SK-N-SH (cell line): ENCODE results near the gene TXNRD1. TPM values are rescaled to one million over a fixed set of nuclear protein-coding genes. Genes with fewer than 3 reads are reported as not detected.
"Not testable (repeated sequence)": the region's sequence is repeated elsewhere in the genome, so short reads cannot be mapped to it uniquely, and the experiment has no call there.

Source experiments
- CTCF ChIA-PET: fragments of 300-600, 350-600 bp; formaldehyde crosslinking; extraction: SDS; loops from one replicate; lab custom pipeline; 2021; lab: Yijun Ruan, JAX
- POLR2A ChIA-PET: fragments of 350-600 bp; sonication (Branson Sonifier 250); formaldehyde crosslinking; extraction: SDS; loops from one replicate; lab custom pipeline; 2020; ENCODE audit warnings: antibody characterized with exemption, inconsistent platforms; lab: Yijun Ruan, JAX
- DNase-seq: peaks from one replicate; pipeline ENCODE4 v3.0.0; 2012
- H2AFZ ChIP-seq: fragments of 200-600 bp; sonication (generic); 2 replicates; pipeline ENCODE4 v1.8.1; 2016; ENCODE audit warnings: antibody characterized with exemption, mild to moderate bottlenecking, low read depth
- H3F3A ChIP-seq: fragments of 200-600 bp; sonication (generic); replicated peaks from 2 replicates; pipeline ENCODE3; 2016; ENCODE audit warnings: antibody characterized with exemption, mild to moderate bottlenecking; ENCODE audit not compliant: insufficient read depth
- H3K27ac ChIP-seq, 2 experiments: fragments of 200-500 bp in 1 of 2; fragments of 200-600 bp in 1 of 2; sonication (Bioruptor generic) in 1 of 2; sonication (generic), shearing (Covaris generic) in 1 of 2; 2 replicates each; pipeline versions ENCODE4 v1.5.1 to v1.6.1; 2014 to 2016; ENCODE audit warnings: low read depth in 2 of 2, inconsistent platforms in 1 of 2, low read length in 1 of 2, mild to moderate bottlenecking in 1 of 2, mixed read lengths in 1 of 2
- H3K27me3 ChIP-seq: fragments of 200-600 bp; sonication (generic), shearing (Covaris generic); 2 replicates; pipeline ENCODE4 v1.6.1; 2016; ENCODE audit warnings: mixed run types; ENCODE audit not compliant: insufficient read depth
- H3K36me3 ChIP-seq, 2 experiments: fragments of 200-500 bp in 1 of 2; fragments of 200-600 bp in 1 of 2; sonication (Bioruptor generic) in 1 of 2; sonication (generic) in 1 of 2; replicated peaks in 1 of 2; 2 replicates each; pipeline versions ENCODE3 to v1.5.1; 2014 to 2016; ENCODE audit warnings: low read length in 1 of 2, mild to moderate bottlenecking in 1 of 2; ENCODE audit not compliant: insufficient read depth in 2 of 2, control insufficient read depth in 1 of 2
- H3K4me1 ChIP-seq, 2 experiments: fragments of 200-500 bp in 1 of 2; fragments of 200-600 bp in 1 of 2; sonication (Bioruptor generic) in 1 of 2; sonication (generic), shearing (Covaris generic) in 1 of 2; 2 replicates each; pipeline versions ENCODE4 v1.5.1 to v1.6.1; 2014 to 2016; ENCODE audit warnings: low read depth in 1 of 2, low read length in 1 of 2, mixed run types in 1 of 2; ENCODE audit not compliant: insufficient read depth in 2 of 2, control insufficient read depth in 1 of 2
- H3K4me2 ChIP-seq: fragments of 200-600 bp; sonication (generic), shearing (Covaris generic); 2 replicates; pipeline ENCODE4 v1.6.1; 2017; ENCODE audit warnings: mixed run types
- H3K4me3 ChIP-seq, 2 experiments: fragments of 200-500 bp in 1 of 2; fragments of 200-600 bp in 1 of 2; sonication (Bioruptor generic) in 1 of 2; sonication (generic), shearing (Covaris generic) in 1 of 2; 2 replicates each; pipeline versions ENCODE4 v1.5.1 to v1.8.1; 2014 to 2016; ENCODE audit warnings: low read depth in 2 of 2, inconsistent platforms in 1 of 2, low read length in 1 of 2, mild to moderate bottlenecking in 1 of 2, mixed read lengths in 1 of 2, moderate library complexity in 1 of 2
- H3K79me2 ChIP-seq: fragments of 200-600 bp; sonication (generic); 2 replicates; pipeline ENCODE4 v1.8.1; 2017; ENCODE audit warnings: mild to moderate bottlenecking; ENCODE audit not compliant: insufficient read depth
- H3K9ac ChIP-seq: fragments of 200-600 bp; sonication (generic); 2 replicates; pipeline ENCODE4 v1.6.1; 2017; ENCODE audit warnings: mixed run types
- H3K9me2 ChIP-seq: fragments of 200-600 bp; sonication (generic); 2 replicates; pipeline ENCODE4 v1.6.1; 2017; ENCODE audit warnings: mixed run types
- H3K9me3 ChIP-seq: fragments of 200-600 bp; sonication (generic); 2 replicates; pipeline ENCODE4 v1.6.1; 2017; ENCODE audit warnings: mixed run types, mild to moderate bottlenecking, moderate library complexity
- H4K20me1 ChIP-seq: fragments of 200-600 bp; sonication (generic); 2 replicates; pipeline ENCODE4 v1.6.1; 2017; ENCODE audit warnings: mild to moderate bottlenecking, mixed run types; ENCODE audit not compliant: insufficient read depth
- EP300 ChIP-seq, 2 experiments: IDR thresholded peaks; 2 replicates each; pipeline versions ENCODE4 v1.4.0 to v1.6.1; 2012; ENCODE audit warnings: borderline replicate concordance in 1 of 2, low read depth in 1 of 2, low read length in 1 of 2
- EZH2phosphoT487 ChIP-seq: fragments of 200-600 bp; sonication (generic); IDR thresholded peaks from 2 replicates; pipeline ENCODE4 v1.6.1; 2017; ENCODE audit warnings: low read depth, mixed run types, mild to moderate bottlenecking, antibody characterized with exemption, moderate library complexity, borderline replicate concordance
- FOSL2 ChIP-seq: IDR thresholded peaks from 2 replicates; pipeline ENCODE4 v1.4.0; 2012; ENCODE audit warnings: low read depth, mild to moderate bottlenecking, moderate library complexity, borderline replicate concordance
- FOXJ3 ChIP-seq: sonication (generic); formaldehyde crosslinking; IDR thresholded peaks from 2 replicates; pipeline ENCODE4 v1.5.1; 2020; ENCODE audit warnings: mild to moderate bottlenecking, missing genetic modification reagents
- GATA2 ChIP-seq: sonication (generic); formaldehyde crosslinking; IDR thresholded peaks from 2 replicates; pipeline ENCODE4 v1.5.0; 2020; ENCODE audit warnings: mild to moderate bottlenecking, missing genetic modification reagents
- JUND ChIP-seq: IDR thresholded peaks from 2 replicates; pipeline ENCODE4 v1.4.0; 2012
- MEF2A ChIP-seq: IDR thresholded peaks from 2 replicates; pipeline ENCODE4 v1.4.0; 2012; ENCODE audit warnings: low read depth, borderline replicate concordance
- NRF1 ChIP-seq: IDR thresholded peaks from 2 replicates; pipeline ENCODE4 v1.6.1; 2012; ENCODE audit warnings: low read depth, mild to moderate bottlenecking, low read length
- SIN3A ChIP-seq: IDR thresholded peaks from 2 replicates; pipeline ENCODE4 v1.6.1; 2012; ENCODE audit warnings: low read depth, mild to moderate bottlenecking, low read length, moderate library complexity, borderline replicate concordance
- SMC3 ChIP-seq: IDR thresholded peaks from 2 replicates; pipeline ENCODE4 v1.6.1; 2012; ENCODE audit warnings: low read depth, low read length, improper control_type of control experiment
- TAF1 ChIP-seq: IDR thresholded peaks from 2 replicates; pipeline ENCODE4 v1.6.1; 2012; ENCODE audit warnings: low read depth, mild to moderate bottlenecking, low read length, moderate library complexity, borderline replicate concordance
- TEAD4 ChIP-seq: IDR thresholded peaks from 2 replicates; pipeline ENCODE4 v1.4.0; 2012; ENCODE audit warnings: mild to moderate bottlenecking, borderline replicate concordance; ENCODE audit not compliant: insufficient read depth
- WGBS: methylation state at CpG from one replicate; pipeline ENCODE4 v1.1.6; 2017; ENCODE audit warnings: low lambda C conversion rate; 5-methylcytosine and 5-hydroxymethylcytosine counted together
- polyA plus RNA-seq, 3 experiments: library from polyadenylated mRNA; depleted of rRNA; stranded (reverse); fragments of >200 nt; gene quantifications; 2 replicates each; pipeline ENCODE4 v1.2.3, GENCODE V29; 2012
- TF ChIP-seq, protein P1 (sequence below): fragments of 150-350 bp; IDR thresholded peaks from 2 replicates; pipeline ENCODE4 v1.6.1; 2017; ENCODE audit warnings: antibody characterized with exemption, low read length, low read depth, borderline replicate concordance

TXNRD1 gene
- polyA plus RNA-seq, 1 of the 3 experiments (the other 2 are of a cell fraction), result 143 TPM

DNA sequence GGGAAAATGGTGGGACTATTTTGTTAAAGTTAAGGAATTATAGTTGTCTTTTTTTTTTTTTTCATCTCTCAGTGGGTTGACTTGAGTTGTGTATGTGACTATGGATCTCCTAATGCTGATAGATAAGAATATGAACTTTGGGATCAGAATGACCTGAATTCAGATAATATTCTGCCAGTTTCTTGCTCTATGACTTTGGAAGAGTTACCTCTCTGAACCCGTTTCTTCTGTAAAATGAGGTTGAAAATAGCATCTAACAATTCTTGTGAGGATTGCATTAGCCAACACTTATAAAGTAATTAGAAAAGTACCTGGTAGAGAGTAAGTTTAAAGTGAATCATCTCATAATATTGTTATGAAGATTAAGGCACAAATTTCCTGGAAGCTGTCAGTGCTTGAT is 106.4 kb downstream of the TXNRD1 start:
- Histone ChIP-seq H3K4me2 (no peak overlapping the region), H3F3A (peaks cover 32% of the 10 kb centered on the region), H3K4me3 (no peak overlapping the region), H3K79me2 (peaks cover 52% of the 10 kb centered on the region), H3K4me1 (no peaks in the 10 kb centered on the region), H3K9me3 (no peaks in the 10 kb centered on the region), H3K27me3 (no peaks in the 10 kb centered on the region), H4K20me1 (no peaks in the 10 kb centered on the region), H3K9me2 (no peaks in the 10 kb centered on the region), H3K27ac (no peak overlapping the region), H3K36me3 (peaks cover 71 to 79% of the 10 kb centered on the region in 2 experiments), H2AFZ (no peak overlapping the region), H3K9ac (no peak overlapping the region)
- POLR2A ChIA-PET, result no interaction called here
- CTCF ChIA-PET, result no interaction called here
- WGBS, result 94% methylated on average over 1 of the region's 1 CpG
- no peak for DNase-seq
- TF ChIP-seq TEAD4 (no peak), NRF1 (no peak), EZH2phosphoT487 (no peak)
- TF ChIP-seq, protein P1, sequence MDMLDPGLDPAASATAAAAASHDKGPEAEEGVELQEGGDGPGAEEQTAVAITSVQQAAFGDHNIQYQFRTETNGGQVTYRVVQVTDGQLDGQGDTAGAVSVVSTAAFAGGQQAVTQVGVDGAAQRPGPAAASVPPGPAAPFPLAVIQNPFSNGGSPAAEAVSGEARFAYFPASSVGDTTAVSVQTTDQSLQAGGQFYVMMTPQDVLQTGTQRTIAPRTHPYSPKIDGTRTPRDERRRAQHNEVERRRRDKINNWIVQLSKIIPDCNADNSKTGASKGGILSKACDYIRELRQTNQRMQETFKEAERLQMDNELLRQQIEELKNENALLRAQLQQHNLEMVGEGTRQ, result no peak

DNA sequence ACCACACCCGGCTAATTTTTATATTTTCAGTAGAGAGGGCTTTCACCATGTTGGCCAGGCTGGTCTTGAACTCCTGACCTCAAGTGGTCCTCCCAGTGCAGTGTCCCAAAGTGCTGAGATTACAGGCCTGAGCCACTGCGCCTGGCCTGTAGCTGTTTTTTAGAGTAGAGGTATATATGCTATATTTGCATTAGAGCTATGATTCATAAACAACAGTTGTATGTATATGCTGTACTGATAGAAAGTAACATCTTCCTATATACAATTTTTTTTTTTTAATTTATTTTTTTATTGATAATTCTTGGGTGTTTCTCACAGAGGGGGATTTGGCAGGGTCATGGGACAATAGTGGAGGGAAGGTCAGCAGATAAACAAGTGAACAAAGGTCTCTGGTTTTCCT is 107.0 kb downstream of the TXNRD1 start:
- H3K27me3 ChIP-seq, POLR2A ChIA-PET, H3K4me3 ChIP-seq, H3K9ac ChIP-seq, H3K9me2 ChIP-seq, CTCF ChIA-PET, H3K4me2 ChIP-seq, H4K20me1 ChIP-seq, H3K9me3 ChIP-seq, H3K4me1 ChIP-seq, H2AFZ ChIP-seq, DNase-seq, H3K27ac ChIP-seq: not testable (repeated sequence)
- Histone ChIP-seq H3K79me2 (peaks cover 46% of the 10 kb centered on the region), H3F3A (peaks cover 33% of the 10 kb centered on the region), H3K36me3 (peaks cover 71 to 80% of the 10 kb centered on the region in 2 experiments)
- WGBS, result 100% methylated on average over 1 of the region's 2 CpGs

DNA sequence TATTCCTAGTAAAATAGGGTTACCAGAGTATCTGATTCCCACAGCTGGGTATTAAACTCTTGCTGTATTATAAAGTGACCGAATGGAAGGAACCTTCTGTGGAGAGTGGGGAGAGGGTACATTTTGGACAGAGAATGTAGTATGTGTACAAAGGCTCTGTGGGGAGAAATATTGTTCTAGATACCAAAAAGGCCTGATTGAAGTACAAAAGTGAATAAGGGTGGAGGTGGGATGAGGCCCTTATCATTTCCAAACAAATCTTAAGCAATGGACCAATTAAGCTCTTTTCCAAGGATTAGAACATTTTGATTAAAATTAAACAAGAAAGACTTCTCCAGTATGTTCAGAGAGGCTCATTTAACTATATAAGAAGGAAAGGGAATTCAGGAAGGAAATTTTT is 108.3 kb downstream of the TXNRD1 start:
- Histone ChIP-seq H4K20me1 (no peaks in the 10 kb centered on the region), H3K27me3 (no peaks in the 10 kb centered on the region), H3K4me2 (no peak overlapping the region), H3K4me3 (no peak overlapping the region), H3K79me2 (peaks cover 32% of the 10 kb centered on the region), H3K9ac (no peak overlapping the region), H2AFZ (no peak overlapping the region), H3F3A (peaks cover 24% of the 10 kb centered on the region), H3K27ac (no peak overlapping the region), H3K36me3 (peaks cover 72 to 80% of the 10 kb centered on the region in 2 experiments), H3K9me2 (no peaks in the 10 kb centered on the region), H3K4me1 (no peaks in the 10 kb centered on the region), H3K9me3 (no peaks in the 10 kb centered on the region)
- ChIA-PET CTCF (interaction anchor here (0.6 to 1.0 kb wide), 2 partner anchors 58 to 307 kb away, joined by 3 to 4 read pairs; no protein-coding TSS in a partner anchor), POLR2A (interaction anchor here (0.7 kb wide), 1 partner anchor 11 kb away, joined by 4 read pairs; no protein-coding TSS in a partner anchor)
- DNase-seq, result no peak
- TF ChIP-seq FOSL2 (no peak), NRF1 (no peak), EP300 (IDR thresholded peaks at IDR 0.05; ENCODE audit: borderline replicate concordance in 1 of 2, low read depth in 1 of 2, low read length in 1 of 2) (no peak), MEF2A (no peak), JUND (no peak), SIN3A (no peak), SMC3 (no peak), TAF1 (no peak), GATA2 (CRISPR knock-in tag) (no peak), FOXJ3 (CRISPR knock-in tag) (no peak)
- WGBS, result 89% methylated on average over 1 of the region's 1 CpG

DNA sequence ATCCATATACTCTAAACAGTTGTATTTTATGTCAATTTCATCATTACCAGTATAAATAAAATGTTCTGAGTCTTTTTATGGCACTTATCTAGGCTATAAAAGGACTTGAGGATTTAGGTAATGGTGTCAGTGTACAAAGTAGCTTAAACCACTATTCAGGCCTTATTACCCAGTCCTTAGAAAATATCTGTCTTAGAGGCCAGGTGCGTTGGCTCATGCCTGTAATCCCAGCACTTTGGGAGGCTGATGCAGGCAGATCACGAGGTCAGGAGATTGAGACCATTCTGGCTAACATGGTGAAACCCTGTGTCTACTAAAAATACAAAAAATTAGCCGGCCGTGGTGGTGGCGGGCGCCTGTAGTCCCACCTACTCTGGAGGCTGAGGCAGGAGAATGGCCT is 112.7 kb downstream of the TXNRD1 start:
- H3K9me3 ChIP-seq, H3K4me3 ChIP-seq, H3K9me2 ChIP-seq, H3K4me2 ChIP-seq, H3K4me1 ChIP-seq, H2AFZ ChIP-seq, POLR2A ChIA-PET, H3K9ac ChIP-seq, H3K27me3 ChIP-seq, H3K27ac ChIP-seq, DNase-seq, H4K20me1 ChIP-seq: not testable (repeated sequence)
- CTCF ChIA-PET, result interaction anchor here (1.6 kb wide), 1 partner anchor 9 kb away, joined by 3 read pairs; no protein-coding TSS in a partner anchor
- Histone ChIP-seq H3K36me3 (peaks cover 64 to 70% of the 10 kb centered on the region in 2 experiments), H3F3A (peaks cover 24% of the 10 kb centered on the region), H3K79me2 (peaks cover 22% of the 10 kb centered on the region)
- WGBS, result 92% methylated on average over 6 of the region's 6 CpGs
